ENCODE data around the gene F2RL2.

Gene F2RL2

DNA sequence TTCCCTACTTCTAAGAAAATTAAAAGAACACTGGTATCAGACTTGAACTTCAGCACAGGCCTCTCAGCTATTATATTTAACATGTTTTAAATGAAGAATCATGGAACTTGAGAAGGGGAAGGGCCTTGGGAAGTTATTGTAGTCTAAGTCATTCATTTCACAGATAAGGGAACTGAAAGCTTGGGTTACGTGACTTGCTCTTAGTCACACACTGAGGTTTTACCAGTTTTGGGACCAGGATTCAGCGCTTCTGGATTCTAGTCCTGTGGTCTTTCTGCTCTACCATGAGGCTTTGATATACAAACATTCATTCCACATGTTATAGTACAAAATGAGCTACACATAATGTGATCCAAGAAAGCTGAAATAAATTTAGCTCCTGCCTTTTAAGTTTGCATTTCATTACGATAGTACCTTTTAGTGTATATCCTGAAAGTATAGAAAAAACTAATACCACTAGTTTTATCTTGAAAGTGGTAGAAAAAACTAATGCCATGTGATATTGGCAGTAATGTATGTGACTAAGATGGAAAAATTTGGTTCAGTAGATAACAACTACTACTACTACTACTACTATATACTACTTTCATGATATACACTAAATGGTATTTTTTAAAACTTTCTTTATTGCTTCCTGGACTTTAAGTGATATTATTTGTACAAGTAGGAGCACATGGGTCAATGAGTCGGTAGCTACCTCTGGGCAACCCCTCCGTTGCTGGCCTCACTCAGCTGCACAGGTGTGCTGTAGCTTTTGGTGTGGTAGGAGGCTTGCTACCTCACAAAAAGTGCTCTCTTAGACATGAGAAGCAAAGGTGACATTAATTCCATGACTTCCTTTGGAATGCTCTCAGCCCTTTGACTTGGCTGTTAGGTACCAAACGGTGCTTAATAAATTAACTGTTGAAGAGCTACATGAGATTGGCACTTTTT, 40.7 kb downstream of the F2RL2 start:
- DNase-seq = peak; percentile 69

DNA sequence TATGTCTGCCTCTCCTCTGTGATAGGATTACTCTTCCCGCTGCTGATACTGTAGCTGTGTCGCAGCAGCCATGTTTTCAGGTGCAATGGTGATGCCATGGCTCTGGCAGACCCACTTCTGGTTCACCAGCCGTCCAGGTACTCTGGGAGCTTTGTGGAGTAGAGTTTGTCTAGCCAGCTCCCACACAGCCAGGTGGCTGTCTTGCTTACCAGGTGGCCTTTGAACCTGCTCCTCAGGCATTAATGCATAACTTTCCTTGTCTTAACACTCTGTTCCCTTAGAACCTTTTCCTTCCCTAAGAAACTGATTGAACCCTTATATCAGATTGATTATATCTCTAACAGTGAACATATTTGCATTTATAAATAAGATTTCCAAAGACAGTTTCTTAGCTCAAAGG, 42.2 kb downstream of the F2RL2 start:
- DNase-seq = no peak

DNA sequence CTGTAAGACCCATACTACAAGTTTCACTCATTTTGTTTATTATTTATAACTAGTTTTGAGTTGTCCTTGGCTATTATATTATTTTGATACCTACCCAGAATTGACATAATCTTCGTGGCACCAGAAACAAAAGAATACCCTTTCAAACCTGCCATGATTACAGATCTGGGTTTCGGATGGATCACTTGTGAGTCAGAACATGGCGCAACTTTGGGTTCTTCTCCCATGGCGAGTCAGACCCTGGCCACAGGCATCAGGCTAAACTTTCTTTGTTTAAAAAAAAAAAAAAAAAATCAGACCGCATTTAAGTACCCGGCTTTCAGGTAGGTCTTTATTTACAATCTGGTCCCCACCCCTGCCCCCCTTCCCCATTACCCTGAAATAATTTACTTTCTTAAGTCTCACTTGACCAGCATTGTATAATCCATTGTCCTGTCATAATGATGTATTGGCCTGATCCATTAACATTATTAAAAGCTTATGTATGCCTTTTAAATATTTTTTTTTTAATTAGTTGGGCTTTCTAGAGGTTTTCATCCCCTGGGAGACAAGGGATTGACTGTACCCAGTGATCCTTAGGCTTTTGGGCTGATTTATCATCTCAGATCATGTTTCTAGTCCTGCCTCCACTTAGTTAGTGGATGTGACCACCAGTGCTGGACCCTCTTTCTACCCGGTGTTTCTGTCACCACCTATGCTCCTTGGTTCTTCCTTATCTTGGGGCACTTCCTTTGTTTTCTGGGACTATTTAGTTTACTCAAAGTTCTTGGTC, 43.9 kb downstream of the F2RL2 start:
- DNase-seq = no peak

DNA sequence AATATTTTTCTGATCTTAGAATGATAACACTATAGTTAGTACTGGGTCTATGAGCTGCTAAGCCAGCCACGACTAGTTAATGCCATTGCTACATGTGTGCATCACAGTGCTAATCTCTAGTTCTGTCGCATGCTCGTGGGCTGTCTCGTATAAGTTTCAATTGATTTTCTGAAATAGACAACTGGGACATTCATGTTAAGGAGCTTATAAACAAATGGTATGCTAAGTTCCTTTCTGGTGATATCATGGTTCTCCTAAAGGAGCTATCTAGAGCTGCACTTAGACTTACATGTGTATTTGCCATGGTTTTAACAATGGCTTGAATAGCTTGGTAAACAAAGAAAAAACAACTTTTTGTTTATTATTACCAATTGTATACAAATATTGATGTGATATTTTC, 46.2 kb downstream of the F2RL2 start:
- no peak for DNase-seq

DNA sequence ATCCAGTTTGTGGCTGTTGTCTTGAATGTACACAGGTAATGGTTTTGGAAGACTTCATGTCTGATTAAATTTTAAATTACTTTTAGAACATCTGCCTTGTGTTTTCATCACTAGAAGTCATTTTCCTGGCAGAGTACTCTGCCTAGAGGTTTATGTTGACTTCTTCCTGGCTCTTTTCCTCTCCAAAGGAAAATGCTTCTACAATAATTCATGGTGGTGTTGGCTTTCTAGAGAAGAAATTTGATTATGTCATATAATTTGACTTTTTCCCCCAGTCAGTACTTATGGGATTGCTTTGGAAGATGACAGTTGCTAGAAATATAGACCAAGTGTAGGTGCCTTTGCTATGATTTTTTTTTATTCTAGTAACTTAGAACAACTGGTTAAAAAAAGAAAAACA, 46.8 kb downstream of the F2RL2 start:
- no peak for DNase-seq

DNA sequence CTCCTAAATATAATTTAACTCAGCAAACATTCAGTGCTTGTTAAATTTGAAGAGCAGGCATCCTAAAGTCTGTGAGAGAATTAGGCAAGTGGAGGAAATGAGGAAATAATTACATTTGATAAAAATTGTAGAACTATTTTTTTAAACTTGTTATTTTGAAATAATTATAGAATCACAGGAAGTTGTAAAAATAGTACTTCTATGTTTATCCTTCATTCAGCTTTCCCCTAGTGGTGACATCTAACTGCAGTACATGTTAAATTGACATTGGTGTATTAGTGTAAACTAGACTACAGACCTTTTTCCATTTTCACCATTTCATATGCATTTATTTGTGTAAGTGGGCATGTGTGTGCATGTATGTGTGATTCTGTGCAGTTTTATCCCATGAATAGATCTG, 51.6 kb downstream of the F2RL2 start:
- no peak for DNase-seq

DNA sequence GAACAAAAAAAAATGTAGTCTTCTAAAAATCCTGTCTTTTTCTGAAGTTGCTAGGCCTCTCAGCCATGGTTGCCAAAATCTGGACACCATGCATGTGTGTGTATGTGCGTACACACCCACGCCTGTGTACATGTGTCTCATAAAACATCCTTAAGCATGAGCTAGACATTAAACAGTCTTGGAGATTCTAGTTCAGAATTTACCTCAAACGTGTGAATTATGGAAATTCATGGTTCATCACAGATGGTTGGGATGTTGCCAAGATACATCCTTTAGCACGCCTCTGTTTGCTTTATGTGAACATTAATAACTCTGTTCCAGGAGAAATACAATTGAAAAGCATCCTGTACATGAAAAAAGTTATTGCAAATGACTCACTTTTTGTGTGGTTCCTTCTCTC, 53.0 kb downstream of the F2RL2 start:
- no peak for DNase-seq
